ENCODE measurements around the gene ENOPH1.

Gene ENOPH1

GRCh38 chr4:82499738-82500434 is 69.5 kb downstream of the ENOPH1 start:
- no peak for DNase-seq (ENCODE audit: low read depth)
- no peak overlapping the region for H3K4me3 ChIP-seq (ENCODE audit: low read depth, low read length)
- no peak for TF ChIP-seq POLR2A (IDR thresholded peaks at IDR 0.05; ENCODE audit: extremely low read depth, insufficient read length)
- TF ChIP-seq MAX (IDR thresholded peaks at IDR 0.05; ENCODE audit: low read depth, low read length): no peak
- no peak for TF ChIP-seq CTCF (IDR thresholded peaks at IDR 0.05; ENCODE audit: low read depth, low read length)
- TF ChIP-seq MYC (IDR thresholded peaks at IDR 0.05; ENCODE audit: low read depth, low read length): no peak

GRCh38 chr4:82500435-82501153 is 70.2 kb downstream of the ENOPH1 start:
- no peak for TF ChIP-seq CTCF (IDR thresholded peaks at IDR 0.05; ENCODE audit: low read depth, low read length)
- no peak overlapping the region for H3K4me3 ChIP-seq (ENCODE audit: low read depth, low read length)
- DNase-seq (ENCODE audit: low read depth): no peak

GRCh38 chr4:82501154-82501442 is 70.7 kb downstream of the ENOPH1 start:
- TF ChIP-seq POLR2A (IDR thresholded peaks at IDR 0.05; ENCODE audit: extremely low read depth, insufficient read length) (no peak), CTCF (IDR thresholded peaks at IDR 0.05; ENCODE audit: low read depth, low read length) (no peak), MAX (IDR thresholded peaks at IDR 0.05; ENCODE audit: low read depth, low read length) (no peak), MYC (IDR thresholded peaks at IDR 0.05; ENCODE audit: low read depth, low read length) (no peak)
- no peak for DNase-seq (ENCODE audit: low read depth)
- no peak overlapping the region for H3K4me3 ChIP-seq (ENCODE audit: low read depth, low read length)

GRCh38 chr4:82508011-82508410 is 77.6 kb downstream of the ENOPH1 start:
- H3K4me3 ChIP-seq (ENCODE audit: low read depth, low read length): no peak overlapping the region
- no peak for TF ChIP-seq POLR2A (IDR thresholded peaks at IDR 0.05; ENCODE audit: extremely low read depth, insufficient read length)
- no peak for DNase-seq (ENCODE audit: low read depth)

- DNase-seq (ENCODE audit: low read depth): no peak
- H3K4me3 ChIP-seq (ENCODE audit: low read depth, low read length): no peak overlapping the region
- TF ChIP-seq MYC (IDR thresholded peaks at IDR 0.05; ENCODE audit: low read depth, low read length) (no peak), CTCF (IDR thresholded peaks at IDR 0.05; ENCODE audit: low read depth, low read length) (no peak), MAX (IDR thresholded peaks at IDR 0.05; ENCODE audit: low read depth, low read length) (no peak), POLR2A (IDR thresholded peaks at IDR 0.05; ENCODE audit: extremely low read depth, insufficient read length) (no peak)
Observed at GRCh38 chr4:82508806-82509428, 78.5 kb downstream of the ENOPH1 start.

- TF ChIP-seq MAX (IDR thresholded peaks at IDR 0.05; ENCODE audit: low read depth, low read length): no peak
- no peak for TF ChIP-seq MYC (IDR thresholded peaks at IDR 0.05; ENCODE audit: low read depth, low read length)
- TF ChIP-seq POLR2A (IDR thresholded peaks at IDR 0.05; ENCODE audit: extremely low read depth, insufficient read length): no peak
- TF ChIP-seq CTCF (IDR thresholded peaks at IDR 0.05; ENCODE audit: low read depth, low read length): no peak
- no peak overlapping the region for H3K4me3 ChIP-seq (ENCODE audit: low read depth, low read length)
- no peak for DNase-seq (ENCODE audit: low read depth)
Observed at GRCh38 chr4:82510216-82510615, 79.8 kb downstream of the ENOPH1 start.
